ENCODE data around the gene PANX1.

DNA sequence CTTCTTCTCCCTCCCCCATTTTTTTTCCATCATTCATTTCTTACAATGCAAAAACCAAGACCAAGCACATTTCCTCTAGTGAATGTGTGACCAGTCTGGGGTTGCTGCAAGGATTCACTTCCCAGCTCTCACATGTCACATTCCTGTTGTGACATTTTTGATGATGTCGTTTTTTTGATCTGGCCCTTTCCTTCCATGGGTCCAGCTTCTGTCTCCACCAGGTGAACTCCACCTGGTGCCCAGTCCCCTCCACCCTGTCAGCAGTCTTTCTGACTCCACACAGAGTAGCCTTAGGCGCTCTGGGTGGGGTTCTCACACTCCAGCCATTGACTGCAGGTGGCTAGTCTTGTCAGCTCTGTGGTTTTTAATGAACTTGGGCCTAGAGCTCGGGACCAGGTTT, 15.6 kb downstream of the PANX1 start:
- TF ChIP-seq, protein P1, sequence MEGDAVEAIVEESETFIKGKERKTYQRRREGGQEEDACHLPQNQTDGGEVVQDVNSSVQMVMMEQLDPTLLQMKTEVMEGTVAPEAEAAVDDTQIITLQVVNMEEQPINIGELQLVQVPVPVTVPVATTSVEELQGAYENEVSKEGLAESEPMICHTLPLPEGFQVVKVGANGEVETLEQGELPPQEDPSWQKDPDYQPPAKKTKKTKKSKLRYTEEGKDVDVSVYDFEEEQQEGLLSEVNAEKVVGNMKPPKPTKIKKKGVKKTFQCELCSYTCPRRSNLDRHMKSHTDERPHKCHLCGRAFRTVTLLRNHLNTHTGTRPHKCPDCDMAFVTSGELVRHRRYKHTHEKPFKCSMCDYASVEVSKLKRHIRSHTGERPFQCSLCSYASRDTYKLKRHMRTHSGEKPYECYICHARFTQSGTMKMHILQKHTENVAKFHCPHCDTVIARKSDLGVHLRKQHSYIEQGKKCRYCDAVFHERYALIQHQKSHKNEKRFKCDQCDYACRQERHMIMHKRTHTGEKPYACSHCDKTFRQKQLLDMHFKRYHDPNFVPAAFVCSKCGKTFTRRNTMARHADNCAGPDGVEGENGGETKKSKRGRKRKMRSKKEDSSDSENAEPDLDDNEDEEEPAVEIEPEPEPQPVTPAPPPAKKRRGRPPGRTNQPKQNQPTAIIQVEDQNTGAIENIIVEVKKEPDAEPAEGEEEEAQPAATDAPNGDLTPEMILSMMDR (conservative IDR thresholded peaks at IDR 0.05; ENCODE audit: low read depth, low read length): no peak
- no peak for TF ChIP-seq EZH2phosphoT487 (IDR thresholded peaks at IDR 0.05; ENCODE audit: borderline replicate concordance, low read length)
